ENCODE measurements around the gene SEC14L1.

The SEC14L1 gene

GRCh38 chr17:77163511-77164280 lies 22.9 kb downstream of the SEC14L1 start:
- no peak for DNase-seq (ENCODE audit: low spot score)
- peaks cover 6% of the 10 kb centered on the region for H3K9me3 ChIP-seq (ENCODE audit: severe bottlenecking)
- TF ChIP-seq CTCF (IDR thresholded peaks at IDR 0.05; ENCODE audit: poor library complexity, severe bottlenecking): no peak
- H3K36me3 ChIP-seq (ENCODE audit: low read depth): peaks cover 23% of the 10 kb centered on the region
- no peaks in the 10 kb centered on the region for H3K27me3 ChIP-seq (ENCODE audit: insufficient read depth, poor library complexity, severe bottlenecking)
- no peak overlapping the region for H3K4me3 ChIP-seq (ENCODE audit: severe bottlenecking)
- ATAC-seq (ENCODE audit: low read depth): no peak
- H3K4me1 ChIP-seq (ENCODE audit: insufficient read depth, poor library complexity, severe bottlenecking): peaks cover 16% of the 10 kb centered on the region
- no peak overlapping the region for H3K27ac ChIP-seq (ENCODE audit: poor library complexity, severe bottlenecking)

GRCh38 chr17:77164483-77165091 lies 23.8 kb downstream of the SEC14L1 start:
- TF ChIP-seq CTCF (IDR thresholded peaks at IDR 0.05; ENCODE audit: poor library complexity, severe bottlenecking): no peak
- Histone ChIP-seq H3K4me1 (ENCODE audit: insufficient read depth, poor library complexity, severe bottlenecking) (peaks cover 16% of the 10 kb centered on the region), H3K4me3 (ENCODE audit: severe bottlenecking) (no peak overlapping the region), H3K27ac (ENCODE audit: poor library complexity, severe bottlenecking) (no peak overlapping the region), H3K36me3 (ENCODE audit: low read depth) (peaks cover 23% of the 10 kb centered on the region), H3K9me3 (ENCODE audit: severe bottlenecking) (peaks cover 6% of the 10 kb centered on the region), H3K27me3 (ENCODE audit: insufficient read depth, poor library complexity, severe bottlenecking) (no peaks in the 10 kb centered on the region)
- ATAC-seq (ENCODE audit: low read depth) (no peak), DNase-seq (ENCODE audit: low spot score) (no peak)

GRCh38 chr17:77165577-77165976 lies 24.8 kb downstream of the SEC14L1 start:
- H3K4me1 ChIP-seq (ENCODE audit: insufficient read depth, poor library complexity, severe bottlenecking): peaks cover 8% of the 10 kb centered on the region
- no peaks in the 10 kb centered on the region for H3K27me3 ChIP-seq (ENCODE audit: insufficient read depth, poor library complexity, severe bottlenecking)
- H3K36me3 ChIP-seq (ENCODE audit: low read depth): peaks cover 23% of the 10 kb centered on the region
- H3K4me3 ChIP-seq (ENCODE audit: severe bottlenecking): no peak overlapping the region
- H3K9me3 ChIP-seq (ENCODE audit: severe bottlenecking): peaks cover 6% of the 10 kb centered on the region
- no peak for ATAC-seq (ENCODE audit: low read depth)
- no peak for TF ChIP-seq CTCF (IDR thresholded peaks at IDR 0.05; ENCODE audit: poor library complexity, severe bottlenecking)
- no peak for DNase-seq (ENCODE audit: low spot score)
- no peak overlapping the region for H3K27ac ChIP-seq (ENCODE audit: poor library complexity, severe bottlenecking)

- ATAC-seq (ENCODE audit: low read depth) (no peak), DNase-seq (ENCODE audit: low spot score) (no peak)
- Histone ChIP-seq H3K27ac (ENCODE audit: poor library complexity, severe bottlenecking) (no peak overlapping the region), H3K4me1 (ENCODE audit: insufficient read depth, poor library complexity, severe bottlenecking) (peaks cover 6% of the 10 kb centered on the region), H3K36me3 (ENCODE audit: low read depth) (peaks cover 27% of the 10 kb centered on the region), H3K27me3 (ENCODE audit: insufficient read depth, poor library complexity, severe bottlenecking) (no peaks in the 10 kb centered on the region), H3K4me3 (ENCODE audit: severe bottlenecking) (no peak overlapping the region), H3K9me3 (ENCODE audit: severe bottlenecking) (peaks cover 9% of the 10 kb centered on the region)
- no peak for TF ChIP-seq CTCF (IDR thresholded peaks at IDR 0.05; ENCODE audit: poor library complexity, severe bottlenecking)
Observed at GRCh38 chr17:77167472-77168306, 26.9 kb downstream of the SEC14L1 start.
